ENCODE measurements around the gene LRP1B.

Gene LRP1B

GRCh38 chr2:141766225-141766624, 364.6 kb downstream of the LRP1B start:
- DNase-seq (ENCODE audit: low read depth) = no peak

- no peak for DNase-seq (ENCODE audit: low read depth)
Measured at GRCh38 chr2:141748616-141749015, 382.2 kb downstream of the LRP1B start.

GRCh38 chr2:141741652-141742051, 389.2 kb downstream of the LRP1B start:
- no peak for DNase-seq (ENCODE audit: low read depth)

DNA sequence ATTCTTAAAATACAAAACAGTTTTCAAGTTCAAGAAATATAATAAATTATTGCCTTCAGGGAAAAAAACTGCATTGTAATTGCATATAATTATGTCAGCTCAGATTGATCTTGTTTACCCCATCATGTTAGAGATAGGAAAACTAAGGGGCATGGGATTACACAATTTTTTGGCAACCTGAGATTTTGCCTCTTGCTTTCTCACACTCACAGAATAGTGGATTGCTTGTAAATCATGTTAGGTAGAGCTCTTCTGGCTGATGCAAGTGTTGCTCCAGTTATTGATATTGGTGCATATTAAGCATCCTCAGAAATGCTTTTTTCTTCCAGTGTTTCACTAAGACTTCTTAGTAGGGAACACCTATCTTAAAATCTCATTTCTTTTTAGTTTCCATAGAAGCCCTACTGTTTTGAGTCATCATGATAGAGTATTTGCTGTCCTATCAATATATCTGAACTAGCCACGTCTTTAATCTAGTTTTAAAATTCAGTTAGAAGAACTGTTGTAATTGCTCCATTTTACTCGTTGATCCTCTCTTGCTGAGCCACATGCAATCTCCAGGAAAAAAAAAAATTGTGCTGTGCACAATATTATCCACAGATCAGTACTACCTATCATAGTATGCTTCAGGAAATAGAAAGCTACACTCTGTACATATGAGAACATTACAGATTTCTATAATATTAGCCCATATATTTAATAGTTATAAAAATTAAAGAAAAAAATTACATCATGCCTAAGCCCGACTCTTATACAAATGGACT, 393.1 kb downstream of the LRP1B start:
- DNase-seq (ENCODE audit: low read depth) = no peak

- DNase-seq (ENCODE audit: low read depth) = no peak
Measured at GRCh38 chr2:141736466-141736865, 394.4 kb downstream of the LRP1B start.

- no peak for DNase-seq (ENCODE audit: low read depth)
Measured at GRCh38 chr2:141728886-141729285, 401.9 kb downstream of the LRP1B start.

- DNase-seq (ENCODE audit: low read depth) = no peak
Measured at GRCh38 chr2:141728142-141728541, 402.7 kb downstream of the LRP1B start.

- no peak for DNase-seq (ENCODE audit: low read depth)
Measured at GRCh38 chr2:141724426-141724825, 406.4 kb downstream of the LRP1B start.

DNA sequence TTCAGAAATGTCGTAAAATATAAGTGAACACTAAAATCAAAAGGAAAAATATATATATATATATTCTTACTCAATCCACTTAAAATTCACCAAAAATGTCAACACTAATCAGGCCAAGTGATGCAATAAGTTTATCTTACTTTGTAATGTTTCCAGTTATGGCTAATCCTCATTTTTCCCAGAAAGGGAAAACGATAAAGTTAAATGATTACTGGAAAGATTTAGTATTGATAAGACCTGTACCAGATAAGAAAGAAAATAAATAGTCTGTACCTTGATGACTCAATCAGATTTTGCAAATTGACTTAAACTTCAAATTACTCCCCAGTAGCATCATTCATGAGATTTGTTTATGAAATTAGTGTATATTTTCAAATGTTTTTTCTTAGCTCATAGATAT, 407.0 kb downstream of the LRP1B start:
- no peak for DNase-seq (ENCODE audit: low read depth)

DNA sequence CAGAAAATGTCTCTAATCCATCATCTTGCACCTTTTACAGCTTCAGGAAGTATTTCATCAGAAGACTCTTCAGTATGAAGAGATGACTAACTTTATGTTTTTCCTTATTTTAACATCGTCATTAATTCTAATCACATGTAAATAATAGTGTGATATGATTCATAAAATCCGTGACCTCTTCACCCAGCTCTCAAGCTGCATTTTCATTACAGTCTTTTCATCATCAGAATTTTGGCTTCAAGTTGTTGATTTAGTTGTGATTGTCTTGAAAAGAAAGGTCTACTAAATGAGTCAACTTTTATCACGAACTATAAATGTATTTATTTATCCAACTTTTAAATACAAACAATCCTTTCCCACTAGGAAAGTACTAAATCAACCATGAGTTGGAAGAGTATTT, 410.3 kb downstream of the LRP1B start:
- no peak for DNase-seq (ENCODE audit: low read depth)

DNA sequence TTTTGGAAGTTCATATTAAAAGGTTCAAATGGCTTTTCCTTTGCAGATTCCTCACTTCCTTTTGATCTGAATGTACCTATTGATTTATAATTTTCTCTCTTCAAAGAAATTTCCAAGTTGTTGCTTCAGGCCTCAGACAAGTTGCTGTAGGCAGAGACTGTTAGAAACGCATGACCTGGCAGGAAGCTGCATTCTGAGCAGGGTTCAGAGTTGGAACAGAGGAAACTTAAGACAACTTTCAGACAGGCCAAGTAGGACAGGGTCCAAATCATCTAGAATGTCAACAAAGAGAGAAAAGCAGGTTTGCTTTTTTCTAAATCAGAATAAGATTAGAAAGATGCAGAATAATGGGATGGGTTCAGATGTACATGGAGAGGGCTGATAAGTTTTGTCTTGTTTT, 416.3 kb downstream of the LRP1B start:
- DNase-seq (ENCODE audit: low read depth) = no peak

- no peak for DNase-seq (ENCODE audit: low read depth)
Measured at GRCh38 chr2:141711627-141712026, 419.2 kb downstream of the LRP1B start.

GRCh38 chr2:141710589-141711239, 420.1 kb downstream of the LRP1B start:
- no peak for DNase-seq (ENCODE audit: low read depth)

DNA sequence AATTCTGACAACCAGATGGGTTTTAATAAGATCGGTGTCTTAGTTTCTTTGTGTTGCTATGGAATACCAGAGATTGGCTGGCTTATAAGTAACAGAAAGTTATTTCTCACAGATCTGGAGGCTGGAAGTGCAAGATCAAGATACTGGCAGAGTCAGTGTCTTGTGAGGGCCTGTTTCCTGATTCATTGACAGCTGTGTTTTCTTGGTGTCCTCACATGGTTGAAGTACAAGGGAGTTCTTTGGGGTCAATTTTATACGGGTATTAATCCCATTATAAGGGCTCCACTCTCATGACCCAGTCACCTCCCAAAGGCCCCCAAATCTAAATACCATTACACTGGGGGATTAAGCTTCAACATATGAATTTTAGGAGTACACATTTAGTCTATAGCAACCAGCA, 421.1 kb downstream of the LRP1B start:
- no peak for DNase-seq (ENCODE audit: low read depth)

- DNase-seq (ENCODE audit: low read depth) = no peak
Measured at GRCh38 chr2:141707486-141707885, 423.3 kb downstream of the LRP1B start.

DNA sequence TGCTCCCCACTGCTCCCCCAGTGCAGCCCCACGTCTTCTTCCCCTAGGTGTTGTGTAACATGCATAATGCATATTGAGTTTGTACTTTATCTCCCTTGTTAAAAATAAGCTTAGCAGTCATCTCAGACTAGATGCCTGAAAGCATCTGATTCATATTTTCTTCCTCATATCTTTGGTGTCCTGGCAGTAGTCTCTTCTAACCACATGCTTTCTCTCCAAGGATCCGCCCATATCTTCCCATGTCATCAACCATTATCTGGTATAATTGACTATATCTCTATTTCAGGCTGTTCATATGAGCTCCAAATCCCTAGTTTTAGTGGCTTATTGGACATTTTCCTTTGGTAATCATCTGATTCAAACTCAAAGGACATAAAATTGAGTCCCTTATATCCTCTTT, 426.3 kb downstream of the LRP1B start:
- DNase-seq (ENCODE audit: low read depth) = no peak

DNA sequence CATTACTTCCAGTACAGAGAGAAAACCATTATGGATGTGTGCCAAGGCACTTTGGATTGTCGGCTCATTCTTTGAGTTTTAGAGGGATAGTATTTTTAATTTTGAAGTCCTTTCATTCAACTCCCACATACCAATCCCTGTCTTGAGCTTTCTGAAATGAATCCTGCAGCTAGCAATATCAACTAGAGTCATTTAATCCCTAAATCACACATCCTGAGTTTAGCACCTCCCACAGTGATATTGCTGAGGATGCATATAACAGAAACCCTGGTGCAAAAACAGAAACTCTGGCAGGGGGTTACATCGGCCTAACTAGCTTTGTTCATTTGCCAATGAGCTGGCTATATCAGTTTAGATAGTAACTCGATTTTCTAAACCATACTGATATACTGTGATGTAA, 427.3 kb downstream of the LRP1B start:
- DNase-seq (ENCODE audit: low read depth) = no peak

- DNase-seq (ENCODE audit: low read depth) = no peak
Measured at GRCh38 chr2:141701618-141702017, 429.2 kb downstream of the LRP1B start.

- no peak for DNase-seq (ENCODE audit: low read depth)
Measured at GRCh38 chr2:141699573-141699972, 431.2 kb downstream of the LRP1B start.

DNA sequence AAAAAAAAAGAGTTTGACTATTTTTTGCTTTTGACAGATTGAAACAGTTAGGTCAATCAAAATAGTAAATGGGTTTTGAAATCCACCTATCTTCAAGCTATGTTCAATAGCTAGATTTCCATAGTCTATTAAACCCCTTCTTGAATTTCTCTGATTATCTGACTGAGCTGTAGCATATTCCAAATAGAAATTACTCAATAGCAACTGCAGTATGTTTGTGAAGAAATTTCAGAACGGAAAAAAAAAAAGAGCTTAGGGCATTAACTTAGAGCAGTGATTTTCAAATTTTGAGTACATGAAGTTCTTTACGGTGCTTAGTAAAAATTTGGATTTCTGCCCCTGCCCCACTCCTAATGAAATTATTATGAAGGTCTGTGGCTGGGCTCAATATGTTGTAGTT, 432.3 kb downstream of the LRP1B start:
- no peak for DNase-seq (ENCODE audit: low read depth)

DNA sequence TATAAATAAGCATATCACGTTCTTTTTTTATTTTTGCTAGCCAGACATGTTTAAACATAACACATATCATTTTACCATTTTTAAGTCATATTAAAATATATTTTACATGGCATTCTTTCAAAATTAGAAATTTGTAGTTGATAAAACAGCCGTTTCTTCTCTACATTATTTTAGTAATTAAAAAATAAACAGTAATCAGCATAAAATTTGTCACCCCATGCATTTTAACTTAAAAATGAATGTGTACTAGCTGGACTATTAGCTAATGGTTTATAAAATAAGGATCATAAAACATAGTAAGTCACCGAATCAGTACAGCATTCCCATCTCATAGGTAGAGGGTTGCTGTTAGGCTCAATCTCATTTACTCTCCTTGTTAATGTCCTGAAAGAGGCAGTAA, 433.8 kb downstream of the LRP1B start:
- no peak for DNase-seq (ENCODE audit: low read depth)

GRCh38 chr2:141694180-141694579, 436.6 kb downstream of the LRP1B start:
- DNase-seq (ENCODE audit: low read depth) = no peak

DNA sequence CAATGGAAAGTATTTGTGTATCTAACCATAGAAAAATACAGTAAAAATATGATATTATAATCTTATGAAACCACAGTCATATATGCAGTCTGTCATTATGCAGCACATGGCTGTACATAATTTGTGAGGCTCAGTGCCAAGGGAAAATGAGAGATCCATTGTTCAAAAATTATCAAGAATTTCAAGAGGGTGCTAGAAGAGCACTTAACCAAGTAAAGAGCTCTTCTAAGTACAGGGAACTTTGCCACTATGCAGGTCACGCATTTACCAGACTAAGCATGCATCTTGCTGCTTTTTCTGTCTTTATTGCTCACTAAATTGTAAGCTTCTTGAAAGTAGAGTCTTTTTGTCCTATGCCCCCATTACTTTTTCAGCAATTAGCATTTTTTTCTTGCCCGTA, 438.0 kb downstream of the LRP1B start:
- no peak for DNase-seq (ENCODE audit: low read depth)

DNA sequence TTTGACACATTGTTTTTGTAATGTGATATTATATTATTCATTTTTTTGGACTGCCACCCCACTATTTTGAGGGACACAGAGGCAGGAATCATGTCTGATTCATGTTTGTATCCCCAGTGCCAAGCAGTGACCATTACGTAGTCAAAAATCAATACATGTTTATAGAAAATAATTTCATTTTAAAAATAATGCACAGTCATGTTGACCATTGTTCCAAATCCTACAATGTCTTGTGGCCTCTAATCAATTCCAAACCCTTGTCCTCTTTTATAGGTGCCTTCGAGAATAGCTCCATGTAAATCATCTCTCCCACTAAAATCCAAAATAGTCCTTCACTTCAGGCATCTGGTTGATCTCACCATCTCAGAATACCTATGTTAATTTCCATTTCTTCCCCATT, 454.7 kb downstream of the LRP1B start:
- no peak for DNase-seq (ENCODE audit: low read depth)
